Omental fat pad (tissue), 4 donors: ENCODE measurements around the gene SPSB3. TPM values are rescaled to one million over a fixed set of nuclear protein-coding genes. Genes with fewer than 3 reads are reported as not detected.

Experiments
- ATAC-seq: fragments of 150-250 bp; one replicate; pipeline ENCODE4 v1.9.1; 2016; ENCODE audit warnings: mild to moderate bottlenecking, moderate library complexity; ENCODE audit not compliant: low FRiP score
- DNase-seq: peaks from one replicate; pipeline ENCODE4 v3.0.0-alpha.2; 2019; ENCODE audit warnings: low spot score
- CTCF ChIP-seq, 3 donors: fragments of 450-650 bp; IDR thresholded peaks; one replicate each; pipeline ENCODE4 v1.5.1; 2016 to 2017; ENCODE audit warnings: antibody characterized with exemption in 3 of 3, mild to moderate bottlenecking in 3 of 3, moderate library complexity in 2 of 3
- total RNA-seq, 4 donors: library from RNA; depleted of rRNA; stranded (reverse); fragments of >200 nt; gene quantifications; one replicate each; pipeline ENCODE4 v1.1.0, GENCODE V29; 2016

SPSB3 gene
- total RNA-seq, 4 donors from 2014 or later = 39.5 to 88.1 (median 50.7) TPM

GRCh38 chr16:1762196-1762878 lies 20.0 kb downstream of the SPSB3 start:
- ATAC-seq (no peak), DNase-seq (no peak)
- TF ChIP-seq CTCF (IDR thresholded peaks at IDR 0.05) = no peak

DNA sequence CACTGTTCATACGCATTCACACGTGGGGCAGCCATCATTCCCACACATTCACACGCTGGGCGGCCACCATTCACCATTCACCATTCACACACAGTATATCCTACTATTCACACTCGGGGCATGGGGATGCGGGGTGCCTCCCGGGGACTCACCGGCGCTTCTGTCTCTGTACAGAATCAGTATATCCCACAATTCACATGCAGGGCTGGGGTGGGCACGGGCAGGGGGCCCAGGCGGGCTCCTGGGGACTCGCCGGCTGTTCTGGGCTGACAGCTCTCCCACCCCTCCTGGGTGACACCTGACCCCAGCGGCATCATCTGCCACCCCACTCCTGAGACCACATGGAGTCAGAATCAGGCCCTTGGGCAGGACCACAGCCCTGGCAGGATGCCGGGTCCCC lies 20.6 kb downstream of the SPSB3 start:
- TF ChIP-seq CTCF (IDR thresholded peaks at IDR 0.05) = no peak
- DNase-seq (no peak), ATAC-seq (no peak)

- no peak for TF ChIP-seq CTCF (IDR thresholded peaks at IDR 0.05)
- DNase-seq = no peak
- no peak for ATAC-seq
These were observed 21.5 kb downstream of the SPSB3 start for GRCh38 chr16:1760911-1761310.

DNA sequence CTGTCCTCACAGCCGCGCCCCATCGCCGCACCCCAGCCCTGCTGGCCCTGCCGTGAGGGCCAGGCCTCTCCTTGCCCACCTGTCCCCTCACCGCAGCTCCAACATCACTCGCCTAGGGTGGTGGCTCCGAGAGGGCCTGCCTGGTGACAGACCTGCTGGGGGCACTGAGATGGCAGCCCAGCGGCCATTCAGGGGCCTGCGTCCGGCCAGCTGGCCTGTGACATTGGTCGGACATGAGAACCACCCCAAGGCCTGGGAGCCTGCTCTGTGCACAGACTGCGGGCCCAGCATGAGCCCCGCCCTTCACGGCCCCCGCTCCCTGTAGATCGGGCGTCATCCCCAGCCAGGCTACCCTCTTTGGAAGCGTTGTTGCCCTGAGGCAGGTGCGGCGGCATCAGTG lies 22.9 kb downstream of the SPSB3 start:
- DNase-seq = no peak
- no peak for TF ChIP-seq CTCF (IDR thresholded peaks at IDR 0.05)
- ATAC-seq = no peak

DNA sequence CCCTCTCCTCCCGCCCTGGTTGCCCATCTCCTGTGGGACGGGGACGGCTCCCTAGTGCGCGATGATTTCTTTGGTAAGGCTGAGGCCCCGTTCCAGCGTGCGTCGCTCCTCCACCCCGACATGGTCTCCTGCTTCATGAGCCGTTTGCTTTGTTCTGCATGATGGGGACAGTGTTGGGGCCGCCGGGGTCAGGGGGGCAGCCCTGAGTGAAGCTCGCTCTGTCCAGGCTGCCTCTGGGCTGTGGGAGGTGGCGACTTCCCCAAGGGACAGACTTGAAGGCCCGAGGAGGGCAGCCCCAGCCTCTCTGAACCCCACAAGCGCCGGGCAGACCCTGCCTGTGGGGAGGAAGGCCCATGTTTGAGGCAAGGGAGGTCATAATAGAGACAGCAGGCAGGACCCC lies 23.4 kb downstream of the SPSB3 start:
- no peak for ATAC-seq
- DNase-seq = no peak
- TF ChIP-seq CTCF (IDR thresholded peaks at IDR 0.05) = no peak

DNA sequence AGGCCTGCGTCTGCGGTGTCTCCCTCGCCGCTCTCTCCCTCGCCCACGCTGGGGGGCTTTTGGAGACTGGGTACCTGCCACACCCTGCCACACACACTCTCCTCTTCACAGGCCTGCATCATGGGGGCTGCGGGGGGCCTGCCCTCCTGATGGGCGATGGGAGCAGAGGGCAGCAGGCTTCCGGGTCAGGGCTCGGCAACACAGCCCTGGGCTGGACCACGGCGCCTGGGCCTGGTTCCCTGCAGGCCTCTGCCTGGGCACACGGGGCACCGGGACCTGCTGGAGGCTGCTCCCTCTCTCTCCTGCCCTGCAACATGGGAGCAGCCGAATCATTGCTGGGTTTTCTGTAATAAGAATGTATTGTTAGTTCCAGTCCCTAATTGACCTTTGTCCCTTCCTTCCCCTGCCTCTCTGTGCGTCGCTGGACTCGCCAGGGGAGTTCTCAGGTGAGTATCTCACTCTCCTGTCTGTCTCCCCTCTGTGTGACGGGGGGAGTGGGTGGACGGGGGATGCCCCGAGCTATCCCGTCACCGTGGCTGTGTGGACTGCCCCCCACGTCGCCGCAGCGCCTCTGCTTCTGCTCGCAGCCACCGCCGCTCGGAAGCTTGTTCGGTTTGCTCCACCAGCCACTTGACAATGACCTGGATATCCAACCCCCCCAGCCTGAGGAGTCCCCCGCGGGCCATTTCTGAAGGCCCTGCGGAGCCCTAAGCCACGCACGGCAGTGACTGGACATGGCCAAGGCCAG lies 24.5 kb downstream of the SPSB3 start:
- ATAC-seq = no peak
- no peak for DNase-seq
- no peak for TF ChIP-seq CTCF (IDR thresholded peaks at IDR 0.05)

GRCh38 chr16:1754204-1754603 lies 28.2 kb downstream of the SPSB3 start:
- TF ChIP-seq CTCF (IDR thresholded peaks at IDR 0.05) = no peak
- no peak for DNase-seq
- no peak for ATAC-seq
